HG02763 (cell line): ENCODE data around the gene TLR3.
A peak's percentile ranks its signal among the peaks of the same experiment; 100 is the strongest.
"Not testable (repeated sequence)": the region's sequence is repeated elsewhere in the genome, so short reads cannot be mapped to it uniquely, and the experiment has no call there.

Source experiments
- ATAC-seq: cut with Tn5 transposase; IDR thresholded peaks from one replicate; pipeline ENCODE4 v1.9.1; 2021; ENCODE audit warnings: mild to moderate bottlenecking, moderate library complexity; ENCODE audit not compliant: unreplicated experiment

TLR3 gene

DNA sequence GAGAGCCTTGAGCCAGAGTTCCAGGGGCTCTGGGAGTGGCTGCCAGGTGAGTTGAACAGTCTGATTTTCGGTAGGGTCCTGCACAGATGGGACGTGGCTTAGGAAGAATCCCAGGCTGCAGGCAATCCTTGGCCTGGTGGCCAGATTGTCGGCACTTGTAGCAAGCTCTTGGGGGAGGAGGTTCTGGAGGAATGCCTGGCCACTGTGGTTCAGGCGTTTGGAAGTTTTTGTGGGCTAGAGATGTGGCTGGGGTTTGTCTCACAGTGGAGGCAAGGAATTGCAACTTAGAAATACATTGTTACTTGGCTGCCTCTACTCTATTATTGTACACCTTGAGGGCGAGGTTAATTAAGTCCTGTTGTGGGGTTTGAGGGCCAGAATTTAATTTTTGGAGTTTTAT, 21.5 kb upstream of the TLR3 start:
- ATAC-seq, result not testable (repeated sequence)

DNA sequence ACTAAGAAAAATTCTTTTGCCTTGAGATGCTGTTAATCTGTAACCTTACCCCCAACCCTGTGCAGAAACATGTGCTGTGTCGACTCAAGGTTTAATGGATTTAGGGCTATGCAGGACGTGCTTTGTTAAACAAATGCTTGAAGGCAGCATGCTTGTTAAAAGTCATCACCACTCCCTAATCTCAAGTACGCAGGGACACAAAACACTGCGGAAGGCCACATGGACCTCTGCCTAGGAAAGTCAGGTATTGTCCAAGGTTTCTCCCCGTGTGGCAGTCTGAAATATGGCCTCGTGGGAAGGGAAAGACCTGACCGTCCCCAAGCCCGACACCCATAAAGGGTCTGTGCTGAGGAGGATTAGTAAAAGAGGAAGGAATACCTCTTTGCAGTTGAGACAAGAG, 18.8 kb upstream of the TLR3 start:
- not testable (repeated sequence) for ATAC-seq

DNA sequence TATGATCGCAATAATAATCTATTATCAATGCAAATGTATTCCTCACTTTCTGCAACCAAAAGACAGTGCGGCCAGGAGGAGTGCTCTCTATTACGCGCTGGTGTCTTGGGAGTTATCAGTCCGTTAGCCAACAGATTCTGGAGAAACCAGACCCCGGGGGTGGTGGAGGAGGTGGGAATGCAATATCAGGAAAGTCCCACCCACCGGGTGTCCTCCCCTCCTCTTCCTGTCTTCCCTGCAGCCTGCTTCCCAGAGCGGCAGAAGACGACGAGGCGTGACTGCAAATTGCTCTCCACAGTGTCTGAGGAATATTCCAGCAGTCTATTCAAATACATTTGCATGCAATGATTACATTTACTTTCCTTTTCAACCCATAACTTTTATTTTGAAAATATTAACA, 17.9 kb upstream of the TLR3 start:
- ATAC-seq, result no peak

DNA sequence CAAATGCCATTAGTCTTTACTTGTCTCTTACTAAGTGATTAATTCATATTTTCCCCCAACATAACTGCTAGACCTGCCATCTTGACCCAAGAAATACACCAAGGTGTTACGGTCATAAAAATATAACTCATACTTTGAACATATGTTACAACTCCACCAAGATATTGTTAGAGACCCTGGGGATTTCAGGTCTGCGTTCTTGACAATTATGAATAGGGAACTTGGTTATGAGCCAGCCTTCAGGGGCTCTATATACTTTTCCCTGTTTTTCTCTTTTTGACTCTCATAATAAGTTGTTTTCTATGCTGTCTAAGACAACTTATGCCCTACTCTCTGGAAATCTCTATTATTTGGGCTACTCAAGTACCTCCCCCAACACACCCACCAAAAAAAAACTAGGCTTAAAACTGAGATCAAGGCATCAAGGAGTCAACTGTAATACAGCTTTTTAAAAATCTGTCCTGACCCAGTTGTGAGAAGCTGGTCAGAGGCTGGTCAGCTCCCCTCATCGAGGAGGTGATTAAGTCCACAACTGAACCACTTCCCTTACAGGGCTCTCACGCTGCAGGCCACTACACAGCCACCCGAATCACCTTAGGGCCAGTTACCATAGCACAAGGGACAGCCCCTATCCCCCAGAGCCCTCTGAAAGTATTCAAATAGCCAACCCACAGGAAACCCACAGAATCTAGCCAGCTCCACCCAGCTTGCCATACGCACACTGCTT, 10.5 kb upstream of the TLR3 start:
- ATAC-seq, result peak; percentile 100

DNA sequence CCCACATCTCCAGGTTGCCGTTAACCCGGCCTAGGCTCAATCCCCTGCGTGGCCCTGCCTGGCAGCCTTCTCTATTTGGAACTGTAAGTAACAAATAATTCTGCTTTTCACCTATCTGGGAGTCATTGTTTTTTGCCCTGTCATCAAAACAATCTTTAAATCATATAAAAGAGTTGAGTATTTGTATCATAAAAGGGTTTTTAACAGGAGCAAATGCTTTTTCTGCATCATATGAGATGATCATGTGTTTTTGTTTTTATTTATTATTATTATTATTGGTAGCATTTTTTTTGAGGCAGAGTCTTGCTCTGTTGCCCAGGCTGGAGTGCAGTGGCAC, 10.0 kb upstream of the TLR3 start:
- ATAC-seq, result no peak

DNA sequence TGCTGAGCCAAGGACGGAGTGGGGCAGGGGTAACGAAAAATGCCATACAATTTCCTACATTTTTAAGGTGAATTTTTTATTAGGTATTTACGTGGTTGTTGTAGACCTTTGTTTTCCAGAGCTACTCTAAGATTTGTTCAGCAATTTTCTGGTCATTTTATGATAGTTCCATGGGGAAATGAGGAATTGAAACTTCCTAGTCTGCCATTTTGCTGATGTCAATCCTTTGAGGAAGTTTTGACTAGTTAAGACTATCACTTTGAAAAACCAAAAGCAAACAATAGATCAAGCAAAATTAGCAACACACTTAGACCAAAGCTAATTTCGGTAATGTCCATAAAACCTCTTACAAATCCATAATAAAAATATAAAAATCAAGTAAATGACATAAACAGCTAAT, 7.0 kb upstream of the TLR3 start:
- no peak for ATAC-seq

DNA sequence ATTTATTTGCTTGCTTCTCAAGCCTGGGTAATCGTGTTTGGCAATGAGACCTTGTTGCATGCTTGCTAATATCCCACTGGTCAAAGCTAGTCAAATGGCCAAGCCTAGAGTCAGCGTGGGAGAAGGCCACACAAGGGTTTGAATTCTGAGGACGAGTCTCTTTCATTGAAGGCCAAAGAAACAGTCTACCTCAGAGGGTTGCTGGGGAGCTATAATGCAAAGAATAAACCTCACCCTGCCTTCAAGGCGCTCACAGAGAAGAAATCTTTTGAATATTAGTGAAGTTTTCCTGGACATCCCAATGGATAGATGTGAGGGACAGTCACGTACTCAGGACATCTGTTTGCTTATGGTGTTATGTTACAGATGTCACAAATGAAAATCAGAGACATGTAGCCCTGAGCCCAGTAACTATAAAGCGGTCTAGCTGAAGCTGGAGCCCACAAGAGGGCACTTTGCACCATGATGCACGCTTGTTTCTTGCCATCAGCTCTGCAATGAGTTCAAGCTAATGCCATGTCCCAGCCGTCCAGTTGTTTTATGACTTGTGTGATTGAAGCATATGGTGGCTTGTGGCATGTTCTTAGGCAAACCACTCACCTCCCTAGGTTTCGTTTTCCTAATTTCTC, 1.1 kb upstream of the TLR3 start:
- peak; percentile 84 for ATAC-seq

DNA sequence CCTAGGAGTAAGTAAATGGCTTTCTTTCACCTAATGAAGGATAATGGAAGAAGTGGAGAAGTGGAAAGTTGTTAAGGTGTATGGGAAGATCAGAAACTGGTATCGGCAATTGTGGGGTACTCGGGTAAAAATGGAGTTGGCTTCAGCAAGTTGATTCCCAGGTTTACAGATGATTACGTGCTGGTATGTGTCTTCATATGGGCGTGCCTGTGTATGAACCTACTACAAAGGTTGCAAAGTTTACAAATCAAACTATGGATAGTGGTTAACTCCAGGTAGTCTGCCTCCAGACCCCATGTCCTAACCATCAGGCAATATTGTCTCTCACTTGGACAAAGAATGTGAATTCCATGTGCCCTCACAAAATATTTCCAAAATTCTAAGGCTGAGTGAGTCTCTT, 773 bp downstream of the TLR3 start:
- no peak for ATAC-seq

DNA sequence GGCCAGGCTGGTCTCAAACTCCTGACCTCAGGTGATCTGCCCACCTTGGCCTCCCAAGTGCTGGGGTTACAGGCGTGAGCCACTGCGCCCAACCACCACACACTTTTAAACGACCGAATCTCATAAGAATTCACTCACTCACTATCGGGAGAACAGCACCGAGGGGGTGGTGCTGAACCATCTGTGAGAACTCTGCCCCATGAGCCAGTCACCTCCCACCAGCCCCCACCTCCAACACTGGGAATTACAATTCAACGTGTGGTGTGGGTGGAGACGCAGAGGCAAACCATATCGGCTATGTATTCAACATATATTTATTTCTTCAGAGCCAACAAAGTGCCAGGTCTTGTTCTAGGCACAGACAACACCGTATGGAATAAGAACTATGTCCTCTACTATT, 3.6 kb downstream of the TLR3 start:
- ATAC-seq, result no peak

DNA sequence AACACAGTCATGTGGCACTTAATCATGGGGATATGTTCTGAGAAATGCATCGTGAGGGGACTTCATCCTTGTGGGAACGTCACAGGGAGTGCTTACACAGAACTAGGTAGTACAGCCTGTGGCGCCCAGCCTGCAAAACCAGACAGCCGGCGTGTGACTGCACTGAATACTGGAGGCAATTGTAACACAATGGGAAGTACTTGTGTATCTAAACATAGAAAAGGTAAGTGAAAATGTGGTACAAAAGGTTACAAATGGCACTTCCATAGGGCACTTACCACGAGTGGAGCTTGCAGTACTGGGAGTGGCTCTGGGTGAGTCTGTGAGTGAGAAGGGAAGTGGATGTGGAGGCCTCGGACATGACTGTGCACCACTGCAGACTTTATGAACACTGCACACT, 5.2 kb downstream of the TLR3 start:
- ATAC-seq, result no peak

DNA sequence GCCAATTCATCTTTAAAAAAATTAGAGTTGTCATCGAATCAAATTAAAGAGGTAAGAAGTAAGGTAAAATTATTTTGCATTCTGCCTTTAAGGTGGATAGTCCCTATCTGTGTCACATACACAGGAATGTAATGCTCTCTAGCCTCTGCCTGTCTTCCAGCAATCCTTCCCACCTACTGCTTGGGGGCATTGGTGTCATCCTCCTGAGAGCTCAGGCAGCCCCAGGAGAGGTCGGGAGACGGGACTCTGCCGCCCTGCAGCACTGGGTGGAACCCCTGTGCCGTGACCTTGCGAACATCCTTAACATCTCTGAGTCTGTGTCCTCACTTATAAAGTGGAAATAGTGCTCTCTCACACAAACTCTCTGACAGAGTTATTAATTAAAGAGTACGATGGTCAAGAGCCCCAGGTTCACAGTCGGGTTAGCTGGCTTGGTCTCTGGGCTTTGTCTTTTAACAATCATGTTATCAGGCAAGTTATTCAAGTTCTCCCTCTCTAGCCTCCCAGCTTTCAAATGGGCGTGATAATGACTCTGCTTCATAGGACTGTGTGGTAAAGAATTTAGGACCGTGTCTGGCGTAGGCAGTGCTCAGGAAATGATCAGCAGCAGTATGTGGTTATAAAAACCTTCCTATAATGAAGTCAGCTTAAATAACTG, 10.2 kb downstream of the TLR3 start:
- ATAC-seq, result no peak

DNA sequence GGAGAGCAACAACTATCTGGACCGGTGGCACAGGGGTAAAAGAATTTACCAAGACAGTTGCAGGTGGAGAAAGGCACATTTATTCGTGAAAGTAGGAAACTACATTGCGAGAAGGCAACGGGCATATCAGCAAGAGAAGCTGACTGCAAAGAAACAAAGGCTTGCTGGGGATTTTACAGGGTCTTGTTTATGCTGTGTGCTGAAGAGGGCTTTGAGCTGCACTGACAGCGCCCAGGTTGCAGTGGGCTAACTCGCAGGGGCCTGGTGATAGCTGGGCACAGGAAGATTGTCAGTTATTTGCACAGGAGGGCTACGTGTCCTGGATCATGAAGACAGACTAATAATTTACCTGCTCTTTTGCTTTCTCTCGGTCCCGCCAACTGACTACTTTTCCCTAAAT, 10.7 kb downstream of the TLR3 start:
- no peak for ATAC-seq

DNA sequence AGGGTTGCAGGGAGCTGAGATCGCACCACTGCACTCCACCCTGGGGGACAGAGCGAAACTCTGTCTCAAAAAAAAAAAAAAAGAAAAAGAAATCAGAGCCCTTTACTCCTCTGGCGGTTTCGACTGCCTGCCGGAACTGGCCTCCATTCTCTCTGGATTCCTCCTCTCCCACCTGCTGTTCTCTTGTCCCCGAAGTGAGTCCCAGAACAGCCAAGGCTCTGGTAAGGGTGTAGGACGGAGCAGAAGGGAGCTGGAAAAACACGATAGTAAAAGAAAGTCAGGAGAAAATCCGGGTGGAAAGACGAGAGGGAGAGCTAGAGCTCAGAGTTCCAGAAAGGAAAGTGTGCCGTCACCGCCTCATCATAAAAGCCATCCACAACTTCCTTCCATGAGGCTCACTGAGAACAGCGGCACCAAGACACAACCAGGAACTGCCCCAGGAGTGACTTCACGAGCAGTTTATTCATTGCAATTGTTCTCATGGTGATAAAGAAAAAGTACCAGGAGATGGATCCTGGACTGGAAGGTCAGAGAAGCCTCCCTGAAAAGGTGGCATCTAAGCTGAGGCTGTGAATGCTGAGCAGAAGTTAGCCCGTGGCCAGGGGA, 12.3 kb downstream of the TLR3 start:
- no peak for ATAC-seq

DNA sequence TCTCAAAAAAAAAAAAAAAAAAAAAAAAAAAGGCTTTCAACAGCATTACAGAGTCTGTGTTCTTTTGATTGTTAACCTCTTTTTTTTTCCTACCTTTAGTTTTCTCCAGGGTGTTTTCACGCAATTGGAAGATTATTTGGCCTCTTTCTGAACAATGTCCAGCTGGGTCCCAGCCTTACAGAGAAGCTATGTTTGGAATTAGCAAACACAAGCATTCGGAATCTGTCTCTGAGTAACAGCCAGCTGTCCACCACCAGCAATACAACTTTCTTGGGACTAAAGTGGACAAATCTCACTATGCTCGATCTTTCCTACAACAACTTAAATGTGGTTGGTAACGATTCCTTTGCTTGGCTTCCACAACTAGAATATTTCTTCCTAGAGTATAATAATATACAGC, 13.3 kb downstream of the TLR3 start:
- ATAC-seq, result no peak

DNA sequence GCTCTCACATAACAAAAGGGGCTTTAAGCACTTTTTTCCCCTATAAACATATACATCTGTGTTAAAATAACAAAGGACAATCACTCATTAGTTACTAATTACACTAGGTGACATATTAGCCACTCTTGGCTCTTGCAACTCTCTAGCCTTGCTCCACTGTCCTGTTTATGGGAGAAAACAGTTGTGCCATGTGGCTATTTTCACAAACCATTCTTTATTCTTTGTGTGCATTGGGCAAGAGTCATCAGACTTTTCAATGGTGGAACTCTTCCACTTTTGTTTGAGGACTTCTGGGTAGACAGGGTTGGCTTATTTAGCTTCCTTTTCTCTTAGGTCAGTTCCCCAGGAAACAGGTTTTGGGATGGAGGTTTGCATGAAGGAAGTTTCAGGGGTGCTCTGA, 19.6 kb downstream of the TLR3 start:
- ATAC-seq, result no peak

DNA sequence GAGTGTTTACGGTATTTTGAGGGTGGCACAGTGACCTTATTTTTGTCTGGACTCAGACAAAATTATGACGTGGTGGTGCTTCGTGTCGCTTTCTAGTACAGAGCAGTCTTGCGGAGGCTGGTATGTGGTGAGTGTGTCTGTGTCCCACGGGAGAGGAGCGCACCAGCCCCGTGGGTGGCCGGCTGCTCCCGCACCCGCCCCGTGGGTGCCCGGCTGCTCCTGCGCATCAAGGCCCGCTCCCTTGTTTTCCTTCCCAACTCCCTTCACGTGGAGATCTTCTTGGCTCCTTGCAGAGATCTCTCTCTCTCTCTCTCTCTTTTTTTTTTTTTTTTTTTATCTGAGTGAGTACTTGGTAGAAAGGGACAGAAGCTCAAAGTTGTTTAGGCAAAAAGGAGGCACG, 23.3 kb downstream of the TLR3 start:
- no peak for ATAC-seq

DNA sequence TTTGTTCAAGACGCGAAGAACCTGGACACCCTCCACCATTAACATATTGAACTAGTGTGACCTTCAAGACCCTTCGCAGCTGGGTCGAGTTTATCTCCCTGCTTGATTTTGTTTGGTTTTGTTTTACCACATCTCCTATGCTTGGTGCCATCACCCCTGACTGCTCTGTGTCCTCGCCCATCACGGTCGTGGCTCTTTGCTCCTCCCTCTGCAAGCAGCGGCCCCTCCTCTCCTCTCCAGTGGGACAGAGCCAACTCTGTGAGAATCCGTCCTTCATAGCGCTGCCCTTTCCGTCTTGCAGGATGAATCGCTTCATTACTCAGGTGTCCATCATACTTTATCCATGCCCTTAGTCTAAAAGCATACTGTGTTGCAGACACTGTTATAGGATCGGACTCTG, 26.4 kb downstream of the TLR3 start:
- no peak for ATAC-seq

DNA sequence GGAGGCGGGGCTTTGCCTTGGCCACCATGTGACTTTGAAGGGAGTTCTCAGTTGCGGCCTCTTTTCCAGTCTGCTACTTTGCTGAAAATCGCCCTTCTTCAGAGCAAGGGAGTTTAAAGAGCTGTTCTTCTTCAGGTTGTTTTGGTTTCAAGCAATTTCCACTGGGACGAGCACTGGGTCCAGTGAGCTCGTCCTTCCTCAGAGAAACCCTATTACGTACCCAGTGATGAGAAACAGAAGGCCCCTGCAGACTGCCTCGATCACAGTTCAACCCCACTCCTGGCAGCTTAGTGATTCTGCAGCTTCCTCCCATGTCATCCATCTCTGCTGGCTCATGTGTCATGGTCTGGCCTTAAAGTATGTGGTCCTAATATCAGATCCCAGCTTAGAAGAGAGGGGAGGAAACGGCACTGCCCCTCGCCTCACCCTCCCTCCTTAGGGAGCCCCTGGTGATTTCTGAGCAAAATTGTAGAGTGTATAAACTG, 27.8 kb downstream of the TLR3 start:
- ATAC-seq, result no peak

DNA sequence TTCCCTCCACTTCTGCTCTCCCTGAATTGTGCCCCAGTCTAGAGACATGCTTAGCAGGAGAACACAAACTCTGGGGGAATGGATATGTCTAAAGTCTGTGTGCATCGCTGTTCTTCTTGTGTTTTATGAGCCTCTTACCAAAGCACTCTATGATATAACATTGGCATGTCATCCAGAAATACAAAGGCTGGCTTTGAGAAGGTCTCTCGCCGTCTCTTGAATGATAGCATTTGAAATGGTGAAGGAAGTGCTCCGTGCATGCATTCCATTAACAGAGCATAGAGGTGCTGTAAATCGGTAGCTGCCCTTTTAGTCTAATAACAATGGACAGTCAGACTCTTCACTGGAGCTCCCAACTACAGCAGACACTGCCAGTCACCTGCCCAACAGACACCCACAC, 28.4 kb downstream of the TLR3 start:
- ATAC-seq, result no peak

DNA sequence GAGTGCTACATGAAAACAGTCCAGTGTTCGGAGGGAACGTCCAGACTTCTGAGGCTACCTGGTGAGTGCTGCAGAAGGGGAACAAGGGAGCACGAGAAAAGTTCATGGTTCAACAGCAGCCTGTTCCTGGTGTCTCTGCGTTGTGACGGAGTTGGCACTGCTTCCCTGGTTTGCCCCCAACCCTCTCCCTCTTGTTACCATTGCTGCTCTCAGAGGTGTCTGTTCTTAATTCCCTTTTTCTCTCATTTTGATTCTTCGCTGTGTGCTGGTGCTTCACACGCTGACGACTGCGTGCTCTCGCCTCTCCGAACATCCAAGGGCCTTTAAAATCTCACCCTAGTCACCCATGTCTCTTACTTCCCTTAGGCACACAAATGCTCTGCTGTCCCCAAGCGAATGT, 34.0 kb downstream of the TLR3 start:
- no peak for ATAC-seq

DNA sequence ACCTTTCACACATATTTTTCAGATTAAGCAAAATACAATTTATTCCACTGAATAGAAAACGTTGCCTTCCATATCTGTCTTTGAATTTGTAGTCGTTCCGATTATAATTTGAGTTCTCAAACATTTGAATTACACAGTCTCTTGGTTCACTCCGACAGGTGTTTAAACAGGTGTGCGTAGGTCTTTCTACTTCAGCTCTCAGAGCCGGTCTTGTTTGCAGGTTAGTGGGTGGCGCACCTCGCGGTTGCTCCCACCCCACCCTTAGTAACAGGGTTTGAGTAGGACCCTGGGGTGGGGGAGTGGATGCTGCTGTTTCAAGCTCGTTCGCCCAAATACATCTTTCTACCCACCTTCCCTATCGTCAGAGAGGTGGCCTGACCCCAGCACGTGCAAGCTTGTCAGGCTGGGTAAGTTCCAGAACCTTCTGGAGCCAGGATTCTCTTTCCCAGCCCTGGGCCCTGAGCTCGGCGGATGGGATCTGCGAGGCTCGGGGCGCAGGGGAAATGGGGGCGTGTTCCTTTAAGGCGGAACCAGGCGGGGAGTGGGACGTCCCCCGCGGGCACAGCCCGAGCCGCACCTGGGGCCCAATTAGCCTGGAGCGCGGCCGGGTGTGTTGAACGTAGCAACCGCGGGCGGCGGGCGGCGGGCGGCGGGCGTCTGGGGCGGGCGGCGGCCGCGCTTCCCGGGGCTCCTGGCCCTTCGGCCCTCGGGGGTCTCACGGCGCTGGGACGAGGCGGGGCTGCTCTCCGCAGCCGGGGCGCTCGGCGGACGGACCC, 35.3 kb downstream of the TLR3 start, which contains the start of gene FAM149A:
TSS of gene FAM149A (plus strand) at position 591 of the 776 bp plus-strand sequence.
- ATAC-seq, result peak; percentile 76
